ENCODE data around the gene CDH13. TPM values are rescaled to one million over a fixed set of nuclear protein-coding genes. Genes with fewer than 3 reads are reported as not detected.

Gene CDH13
- total RNA-seq, 3 donors from 2014 or later = not detected

DNA sequence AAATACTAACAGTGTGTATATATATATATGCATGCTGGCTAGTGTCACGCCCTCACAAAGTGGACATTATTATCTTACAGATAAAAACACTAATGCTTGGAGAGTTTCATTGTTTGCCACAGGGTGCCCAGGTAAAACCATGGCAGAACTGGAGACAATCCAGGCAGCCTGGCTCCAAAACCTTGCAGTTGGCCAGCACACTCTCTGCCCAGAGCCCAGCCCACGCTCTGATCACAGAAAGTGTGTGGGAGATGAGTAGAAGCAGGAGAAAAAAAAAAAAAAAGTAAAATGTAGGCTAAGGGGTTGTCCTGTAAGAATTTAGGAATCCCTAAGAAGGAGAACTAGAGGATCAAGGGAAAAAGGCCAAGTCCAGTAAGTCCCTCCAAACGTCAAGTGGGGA is 538.0 kb downstream of the CDH13 start:
- no peaks in the 10 kb centered on the region for H3K27me3 Mint-ChIP-seq (ENCODE audit: low read depth)
- no peaks in the 10 kb centered on the region for H3K9me3 Mint-ChIP-seq
- H3K4me3 Mint-ChIP-seq = no peak overlapping the region
- H3K4me1 Mint-ChIP-seq (ENCODE audit: low read depth) = no peaks in the 10 kb centered on the region
- DNase-seq (no peak), ATAC-seq (no peak)
- H3K36me3 Mint-ChIP-seq (ENCODE audit: insufficient read depth) = no peaks in the 10 kb centered on the region

GRCh38 chr16:83171396-83171795 is 544.6 kb downstream of the CDH13 start:
- DNase-seq (no peak), ATAC-seq (no peak)
- H3K9me3 Mint-ChIP-seq = no peaks in the 10 kb centered on the region
- no peaks in the 10 kb centered on the region for H3K27me3 Mint-ChIP-seq (ENCODE audit: low read depth)
- no peaks in the 10 kb centered on the region for H3K36me3 Mint-ChIP-seq (ENCODE audit: insufficient read depth)
- no peaks in the 10 kb centered on the region for H3K4me1 Mint-ChIP-seq (ENCODE audit: low read depth)
- no peak overlapping the region for H3K4me3 Mint-ChIP-seq

GRCh38 chr16:83174671-83175070 is 547.9 kb downstream of the CDH13 start:
- Mint-ChIP-seq H3K9me3 (no peaks in the 10 kb centered on the region), H3K27me3 (ENCODE audit: low read depth) (no peaks in the 10 kb centered on the region), H3K4me1 (ENCODE audit: low read depth) (no peaks in the 10 kb centered on the region), H3K4me3 (no peak overlapping the region), H3K36me3 (ENCODE audit: insufficient read depth) (no peaks in the 10 kb centered on the region)
- ATAC-seq = no peak
- DNase-seq = no peak

DNA sequence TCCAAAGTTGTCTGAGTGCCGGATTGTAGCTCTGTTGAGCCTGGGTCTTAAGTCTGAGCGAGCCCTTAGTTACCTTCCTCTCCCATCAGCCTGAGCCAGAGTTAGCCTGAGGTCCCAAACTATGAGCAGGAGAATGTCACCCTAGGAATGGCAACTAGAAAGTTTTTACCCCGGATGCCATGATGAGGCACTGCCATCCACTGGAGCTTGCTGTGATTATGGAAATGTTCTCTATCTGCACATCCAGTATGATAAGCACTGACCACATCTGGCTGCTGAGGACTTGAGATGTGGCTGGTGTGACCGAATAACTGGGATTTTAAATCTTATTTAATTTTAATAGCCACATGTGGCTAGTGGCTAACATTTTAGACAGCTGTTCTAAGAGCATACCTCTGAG is 550.0 kb downstream of the CDH13 start:
- no peak for ATAC-seq
- no peaks in the 10 kb centered on the region for H3K36me3 Mint-ChIP-seq (ENCODE audit: insufficient read depth)
- H3K4me1 Mint-ChIP-seq (ENCODE audit: low read depth) = no peaks in the 10 kb centered on the region
- no peak overlapping the region for H3K4me3 Mint-ChIP-seq
- H3K27me3 Mint-ChIP-seq (ENCODE audit: low read depth) = no peaks in the 10 kb centered on the region
- DNase-seq = no peak
- no peaks in the 10 kb centered on the region for H3K9me3 Mint-ChIP-seq

- ATAC-seq = no peak
- Mint-ChIP-seq H3K27me3 (ENCODE audit: low read depth) (no peaks in the 10 kb centered on the region), H3K4me1 (ENCODE audit: low read depth) (no peaks in the 10 kb centered on the region), H3K36me3 (ENCODE audit: insufficient read depth) (no peaks in the 10 kb centered on the region), H3K9me3 (peaks cover 3% of the 10 kb centered on the region), H3K4me3 (no peak overlapping the region)
- no peak for DNase-seq
Observed at GRCh38 chr16:83185902-83186301, 559.1 kb downstream of the CDH13 start.

- no peaks in the 10 kb centered on the region for H3K36me3 Mint-ChIP-seq (ENCODE audit: insufficient read depth)
- H3K4me3 Mint-ChIP-seq = no peak overlapping the region
- DNase-seq (no peak), ATAC-seq (peak; percentile 27 to 58)
- no peaks in the 10 kb centered on the region for H3K27me3 Mint-ChIP-seq (ENCODE audit: low read depth)
- H3K9me3 Mint-ChIP-seq = peaks cover 3% of the 10 kb centered on the region
- no peaks in the 10 kb centered on the region for H3K4me1 Mint-ChIP-seq (ENCODE audit: low read depth)
Observed at GRCh38 chr16:83187405-83187804, 560.6 kb downstream of the CDH13 start.

GRCh38 chr16:83196796-83197195 is 570.0 kb downstream of the CDH13 start:
- H3K4me3 Mint-ChIP-seq = no peak overlapping the region
- DNase-seq (no peak), ATAC-seq (no peak)
- H3K4me1 Mint-ChIP-seq (ENCODE audit: low read depth) = no peaks in the 10 kb centered on the region
- H3K36me3 Mint-ChIP-seq (ENCODE audit: insufficient read depth) = no peaks in the 10 kb centered on the region
- no peaks in the 10 kb centered on the region for H3K9me3 Mint-ChIP-seq
- H3K27me3 Mint-ChIP-seq (ENCODE audit: low read depth) = no peaks in the 10 kb centered on the region

DNA sequence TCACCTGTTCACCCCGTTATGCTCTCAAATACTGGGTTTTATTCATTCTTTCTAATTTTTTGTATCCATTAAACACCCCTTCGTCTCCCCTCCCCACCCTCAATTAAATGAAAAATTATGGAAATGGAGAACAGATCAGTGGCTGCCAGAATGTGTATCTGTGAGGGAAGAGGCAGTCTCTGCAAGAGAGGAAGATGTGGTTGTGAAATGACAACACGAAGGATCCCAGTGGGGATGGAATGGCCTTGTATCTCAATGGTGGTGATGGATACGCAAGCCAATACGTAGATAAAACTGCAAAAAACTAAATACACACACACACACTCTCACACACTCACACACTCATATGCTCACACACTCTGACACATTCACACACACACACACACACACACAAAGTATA is 570.7 kb downstream of the CDH13 start:
- Mint-ChIP-seq H3K36me3 (ENCODE audit: insufficient read depth) (no peaks in the 10 kb centered on the region), H3K9me3 (no peaks in the 10 kb centered on the region), H3K27me3 (ENCODE audit: low read depth) (no peaks in the 10 kb centered on the region), H3K4me1 (ENCODE audit: low read depth) (no peaks in the 10 kb centered on the region), H3K4me3 (no peak overlapping the region)
- ATAC-seq = no peak
- no peak for DNase-seq

DNA sequence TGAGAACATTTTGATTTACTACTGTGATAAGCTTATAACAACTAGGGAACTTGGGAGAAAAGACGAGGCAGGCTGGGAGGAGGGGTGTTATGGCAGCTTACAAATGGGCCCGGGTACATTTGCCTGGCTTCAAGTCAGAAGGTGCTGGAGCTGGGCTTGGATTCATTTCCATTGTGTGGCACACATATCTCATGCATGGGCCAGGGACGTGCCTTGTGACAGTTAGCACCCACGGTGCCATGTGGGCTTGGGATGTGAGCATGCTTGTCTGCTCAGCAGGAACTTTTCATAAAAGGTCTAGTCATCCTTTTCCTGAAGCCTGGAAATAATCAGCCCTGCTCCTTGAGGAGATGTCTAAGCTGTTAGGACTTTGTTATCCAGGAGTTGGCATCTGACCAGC is 572.2 kb downstream of the CDH13 start:
- Mint-ChIP-seq H3K27me3 (ENCODE audit: low read depth) (no peaks in the 10 kb centered on the region), H3K4me3 (no peak overlapping the region)
- DNase-seq = no peak

GRCh38 chr16:83200005-83200779 is 573.4 kb downstream of the CDH13 start:
- no peaks in the 10 kb centered on the region for H3K9me3 Mint-ChIP-seq

More for the DNA sequence above, 572.2 kb downstream of the CDH13 start:
- no peak for ATAC-seq
- Mint-ChIP-seq H3K9me3 (no peaks in the 10 kb centered on the region), H3K36me3 (ENCODE audit: insufficient read depth) (no peaks in the 10 kb centered on the region), H3K4me1 (ENCODE audit: low read depth) (no peaks in the 10 kb centered on the region)

GRCh38 chr16:83201748-83202147 is 575.0 kb downstream of the CDH13 start:
- no peaks in the 10 kb centered on the region for H3K9me3 Mint-ChIP-seq
- H3K4me3 Mint-ChIP-seq = no peak overlapping the region
- no peaks in the 10 kb centered on the region for H3K27me3 Mint-ChIP-seq (ENCODE audit: low read depth)
- ATAC-seq (no peak), DNase-seq (no peak)
- no peaks in the 10 kb centered on the region for H3K36me3 Mint-ChIP-seq (ENCODE audit: insufficient read depth)
- H3K4me1 Mint-ChIP-seq (ENCODE audit: low read depth) = no peaks in the 10 kb centered on the region

More at GRCh38 chr16:83200005-83200779, 573.4 kb downstream of the CDH13 start:
- no peaks in the 10 kb centered on the region for H3K27me3 Mint-ChIP-seq (ENCODE audit: low read depth)
- no peaks in the 10 kb centered on the region for H3K4me1 Mint-ChIP-seq (ENCODE audit: low read depth)
- DNase-seq (no peak), ATAC-seq (no peak)
- no peak overlapping the region for H3K4me3 Mint-ChIP-seq
- no peaks in the 10 kb centered on the region for H3K36me3 Mint-ChIP-seq (ENCODE audit: insufficient read depth)

DNA sequence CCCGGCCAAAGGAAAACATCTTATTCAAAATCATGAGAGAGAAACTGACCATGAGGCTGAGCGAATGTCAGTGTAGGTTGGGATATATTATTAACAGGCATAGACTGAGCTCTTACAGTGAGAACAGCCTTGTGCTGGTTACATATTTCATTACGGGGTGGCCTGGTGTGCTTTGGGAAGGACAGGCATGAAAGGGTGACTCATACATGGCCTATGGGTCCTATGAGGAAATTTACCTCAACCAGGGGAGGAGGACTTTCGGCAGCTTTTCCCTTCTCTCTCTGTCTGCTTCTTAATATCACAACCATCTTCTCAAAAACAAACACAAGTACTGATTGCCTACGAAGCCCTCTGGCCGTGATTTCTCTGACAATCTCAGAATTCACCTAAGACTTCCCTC is 579.1 kb downstream of the CDH13 start:
- H3K27me3 Mint-ChIP-seq (ENCODE audit: low read depth) = no peaks in the 10 kb centered on the region
- no peak overlapping the region for H3K4me3 Mint-ChIP-seq
- no peaks in the 10 kb centered on the region for H3K36me3 Mint-ChIP-seq (ENCODE audit: insufficient read depth)
- H3K9me3 Mint-ChIP-seq = no peaks in the 10 kb centered on the region
- no peaks in the 10 kb centered on the region for H3K4me1 Mint-ChIP-seq (ENCODE audit: low read depth)
- ATAC-seq (no peak), DNase-seq (no peak)

DNA sequence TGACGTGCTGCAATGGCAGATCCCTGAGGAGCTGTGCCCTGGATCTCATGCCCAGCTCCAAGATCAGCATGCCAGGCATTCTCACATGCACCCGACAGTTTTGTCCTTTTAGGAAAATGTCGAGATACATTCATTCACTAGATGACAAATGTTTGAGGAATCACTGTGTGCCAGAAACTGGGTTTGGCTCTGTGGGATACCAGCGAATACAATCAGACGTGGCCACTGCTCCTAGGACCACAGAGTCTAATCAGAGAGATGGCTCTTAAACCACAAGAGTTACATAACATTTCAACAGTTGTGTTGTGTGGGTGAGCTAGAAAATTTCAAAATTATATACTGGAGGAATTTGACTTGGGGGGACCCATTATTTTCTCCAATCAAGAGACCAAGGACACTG is 579.7 kb downstream of the CDH13 start:
- DNase-seq (no peak), ATAC-seq (no peak)
- Mint-ChIP-seq H3K9me3 (no peaks in the 10 kb centered on the region), H3K4me1 (ENCODE audit: low read depth) (no peaks in the 10 kb centered on the region), H3K36me3 (ENCODE audit: insufficient read depth) (no peaks in the 10 kb centered on the region), H3K4me3 (no peak overlapping the region), H3K27me3 (ENCODE audit: low read depth) (no peaks in the 10 kb centered on the region)

DNA sequence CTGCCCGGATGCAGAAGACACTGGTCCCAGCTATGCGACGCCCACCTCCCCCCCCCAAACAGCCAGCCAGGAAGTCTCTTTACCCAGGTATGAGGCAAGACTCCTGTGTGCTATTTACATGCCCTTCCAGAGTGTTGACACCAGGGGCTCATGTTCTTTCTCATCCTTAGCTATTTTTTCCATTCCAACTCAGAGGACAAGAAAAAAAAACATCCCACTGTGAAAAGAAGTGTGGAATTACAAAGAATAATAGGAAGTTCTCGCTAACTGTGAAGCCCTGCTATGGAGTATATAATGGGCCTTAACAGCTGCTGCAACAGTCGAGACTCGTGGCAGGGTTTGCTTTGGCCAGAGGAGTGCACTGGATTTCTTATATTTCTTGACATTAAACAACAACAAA is 584.9 kb downstream of the CDH13 start:
- ATAC-seq (no peak), DNase-seq (no peak)
- Mint-ChIP-seq H3K9me3 (no peaks in the 10 kb centered on the region), H3K36me3 (ENCODE audit: insufficient read depth) (no peaks in the 10 kb centered on the region), H3K4me1 (ENCODE audit: low read depth) (no peaks in the 10 kb centered on the region), H3K4me3 (no peak overlapping the region), H3K27me3 (ENCODE audit: low read depth) (no peaks in the 10 kb centered on the region)

DNA sequence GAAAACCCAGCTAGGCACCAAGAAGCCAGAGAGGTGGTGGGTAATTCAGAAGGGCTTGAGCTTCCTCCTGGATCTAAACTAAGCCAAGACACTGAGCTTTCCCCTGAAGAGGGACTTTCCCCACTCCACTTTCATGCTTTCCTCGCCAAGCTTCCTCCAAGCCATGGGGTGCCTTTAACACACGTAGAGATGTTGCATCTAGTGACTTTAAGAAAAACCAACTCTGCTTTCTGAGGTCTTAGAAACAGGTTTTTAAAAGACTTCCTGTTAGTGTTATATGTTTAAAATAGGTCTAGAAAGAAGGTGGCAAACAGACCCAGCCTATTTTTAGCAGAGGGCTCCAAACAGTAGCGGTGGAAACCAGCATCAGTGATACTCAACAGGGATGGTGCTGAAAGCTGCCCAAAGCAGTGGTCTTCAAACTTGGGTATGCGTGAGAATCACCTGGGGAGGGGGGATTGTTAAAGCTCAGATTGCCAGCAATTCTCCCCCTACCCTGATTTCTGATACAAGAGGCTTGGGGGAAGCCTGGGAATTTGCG is 585.6 kb downstream of the CDH13 start:
- H3K9me3 Mint-ChIP-seq = no peaks in the 10 kb centered on the region
- H3K36me3 Mint-ChIP-seq (ENCODE audit: insufficient read depth) = no peaks in the 10 kb centered on the region
- DNase-seq (no peak), ATAC-seq (no peak)
- no peak overlapping the region for H3K4me3 Mint-ChIP-seq
- H3K4me1 Mint-ChIP-seq (ENCODE audit: low read depth) = no peaks in the 10 kb centered on the region
- H3K27me3 Mint-ChIP-seq (ENCODE audit: low read depth) = no peaks in the 10 kb centered on the region

Measured in activated T-cell treated with anti-CD3 and anti-CD28 coated beads, Interleukin-2, amount 50 U/mL, for 4 hours (primary cell).